Frontal cortex (tissue), 4 donors: Measurements from ENCODE around the gene CIB4. TPM values are rescaled to one million over a fixed set of nuclear protein-coding genes. Genes with fewer than 3 reads are reported as not detected.
"Not testable (repeated sequence)": the region's sequence is repeated elsewhere in the genome, so short reads cannot be mapped to it uniquely, and the experiment has no call there.

ENCODE experiments used
- DNase-seq, 2 donors: peaks; one replicate each; pipeline ENCODE4 v3.0.0; 2012; ENCODE audit warnings: low spot score in 2 of 2
- FAIRE-seq: peaks from 2 replicates; lab custom pipeline; 2012; peaks lifted over from hg19 to GRCh38; lab: Jason Lieb, UNC
- total RNA-seq: library from RNA; depleted of rRNA; stranded (reverse); fragments of >200 nt; gene quantifications from one replicate; pipeline ENCODE4 v1.2.3, GENCODE V29; 2014
- donor health status: control.
- donor health status: control.
- donor health status: control.

CIB4 gene
- total RNA-seq, 1 donor from 2014 or later, result not detected

- no peak for DNase-seq
- no peak for FAIRE-seq
Measured at GRCh38 chr2:26668856-26669750, 27.9 kb upstream of the CIB4 start.

- no peak for FAIRE-seq
Measured at GRCh38 chr2:26668041-26668440, 26.9 kb upstream of the CIB4 start.

GRCh38 chr2:26666671-26667070, 25.5 kb upstream of the CIB4 start:
- DNase-seq (no peak), FAIRE-seq (no peak)

More at GRCh38 chr2:26668041-26668440, 26.9 kb upstream of the CIB4 start:
- no peak for DNase-seq

GRCh38 chr2:26665296-26665695, 24.1 kb upstream of the CIB4 start:
- not testable (repeated sequence) for FAIRE-seq, DNase-seq

GRCh38 chr2:26660363-26660962, 19.3 kb upstream of the CIB4 start:
- DNase-seq (no peak), FAIRE-seq (peak; percentile 10)

GRCh38 chr2:26658691-26659346, 17.7 kb upstream of the CIB4 start:
- no peak for DNase-seq
- FAIRE-seq, result no peak

GRCh38 chr2:26657265-26657664, 16.1 kb upstream of the CIB4 start:
- FAIRE-seq, result no peak
- DNase-seq, result no peak

- FAIRE-seq (no peak), DNase-seq (no peak)
Measured at GRCh38 chr2:26655611-26656195, 14.5 kb upstream of the CIB4 start.

- DNase-seq, FAIRE-seq: not testable (repeated sequence)
Measured at GRCh38 chr2:26655120-26655519, 14.0 kb upstream of the CIB4 start.

GRCh38 chr2:26654061-26654340, 12.8 kb upstream of the CIB4 start:
- DNase-seq (no peak), FAIRE-seq (no peak)

GRCh38 chr2:26653207-26654060, 12.3 kb upstream of the CIB4 start:
- no peak for FAIRE-seq
- no peak for DNase-seq

GRCh38 chr2:26652361-26653041, 11.3 kb upstream of the CIB4 start:
- FAIRE-seq (no peak), DNase-seq (no peak)

- FAIRE-seq, result no peak
- no peak for DNase-seq
Measured at GRCh38 chr2:26651799-26652198, 10.6 kb upstream of the CIB4 start.

- DNase-seq, result no peak
- no peak for FAIRE-seq
Measured at GRCh38 chr2:26651470-26651771, 10.3 kb upstream of the CIB4 start.

GRCh38 chr2:26650713-26651469, 9.7 kb upstream of the CIB4 start:
- DNase-seq (no peak), FAIRE-seq (no peak)

GRCh38 chr2:26649992-26650712, 9.0 kb upstream of the CIB4 start:
- DNase-seq, result no peak
- FAIRE-seq, result no peak

GRCh38 chr2:26649322-26649721, 8.2 kb upstream of the CIB4 start:
- DNase-seq (no peak), FAIRE-seq (no peak)

- DNase-seq, result no peak
- FAIRE-seq, result no peak
Measured at GRCh38 chr2:26648516-26648915, 7.3 kb upstream of the CIB4 start.
